ENCODE results near the gene TXNRD2.
"Not testable (repeated sequence)": the region's sequence is repeated elsewhere in the genome, so short reads cannot be mapped to it uniquely, and the experiment has no call there.

Gene TXNRD2

DNA sequence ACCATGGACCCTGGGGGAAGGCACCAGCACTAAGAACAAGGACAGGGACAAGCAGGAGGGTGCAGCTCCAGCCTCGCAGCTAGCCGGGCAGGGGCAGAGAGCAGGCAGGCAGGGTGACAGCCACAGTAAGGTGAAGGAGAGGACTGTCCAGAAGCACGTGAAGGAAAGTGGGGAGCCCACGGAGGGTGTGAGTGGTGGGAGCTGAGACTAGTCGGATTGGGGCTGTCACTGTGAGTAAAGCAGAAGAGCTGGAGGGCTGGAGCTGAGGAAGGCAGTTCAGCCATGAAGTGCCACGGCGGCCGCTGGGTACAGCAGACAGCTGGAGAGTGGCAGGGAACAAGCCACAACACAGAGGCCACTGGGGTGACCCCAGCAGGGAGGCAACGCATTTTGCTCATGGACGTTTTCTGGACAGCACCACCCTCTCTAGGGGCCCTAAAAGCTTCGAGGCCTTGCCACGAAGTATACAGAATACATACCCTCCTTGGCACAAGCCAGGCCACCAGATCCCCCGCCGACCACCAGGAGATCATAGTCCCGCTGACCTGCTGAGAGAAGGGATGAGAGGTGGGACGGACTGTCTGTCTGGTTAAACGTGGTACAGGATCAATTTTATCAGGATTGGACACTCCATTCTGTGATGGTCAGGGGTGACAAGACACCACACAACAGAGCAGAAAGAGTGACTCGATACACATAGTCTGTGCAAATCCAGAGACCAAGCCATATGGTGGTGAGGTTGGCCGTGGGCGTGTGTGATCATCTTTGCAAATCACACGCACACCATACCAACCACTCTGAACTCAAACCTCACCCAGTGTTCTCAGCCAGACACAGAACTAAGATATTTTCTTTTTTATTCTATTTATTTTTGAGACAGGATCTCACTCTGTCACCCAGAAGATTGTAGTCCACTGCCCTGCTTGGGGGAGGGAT is 10.8 kb downstream of the TXNRD2 start:
- in situ Hi-C loops (cut with HindIII; ENCODE audit: low pct_unique_long_range_greater_than_20kb, low sequenced_read_pairs), result no loop called here
- no peak for DNase-seq (ENCODE audit: low read depth in 1 of 2, low spot score in 1 of 2)
- no peak for TF ChIP-seq JUND (IDR thresholded peaks at IDR 0.05; ENCODE audit: low read depth)

DNA sequence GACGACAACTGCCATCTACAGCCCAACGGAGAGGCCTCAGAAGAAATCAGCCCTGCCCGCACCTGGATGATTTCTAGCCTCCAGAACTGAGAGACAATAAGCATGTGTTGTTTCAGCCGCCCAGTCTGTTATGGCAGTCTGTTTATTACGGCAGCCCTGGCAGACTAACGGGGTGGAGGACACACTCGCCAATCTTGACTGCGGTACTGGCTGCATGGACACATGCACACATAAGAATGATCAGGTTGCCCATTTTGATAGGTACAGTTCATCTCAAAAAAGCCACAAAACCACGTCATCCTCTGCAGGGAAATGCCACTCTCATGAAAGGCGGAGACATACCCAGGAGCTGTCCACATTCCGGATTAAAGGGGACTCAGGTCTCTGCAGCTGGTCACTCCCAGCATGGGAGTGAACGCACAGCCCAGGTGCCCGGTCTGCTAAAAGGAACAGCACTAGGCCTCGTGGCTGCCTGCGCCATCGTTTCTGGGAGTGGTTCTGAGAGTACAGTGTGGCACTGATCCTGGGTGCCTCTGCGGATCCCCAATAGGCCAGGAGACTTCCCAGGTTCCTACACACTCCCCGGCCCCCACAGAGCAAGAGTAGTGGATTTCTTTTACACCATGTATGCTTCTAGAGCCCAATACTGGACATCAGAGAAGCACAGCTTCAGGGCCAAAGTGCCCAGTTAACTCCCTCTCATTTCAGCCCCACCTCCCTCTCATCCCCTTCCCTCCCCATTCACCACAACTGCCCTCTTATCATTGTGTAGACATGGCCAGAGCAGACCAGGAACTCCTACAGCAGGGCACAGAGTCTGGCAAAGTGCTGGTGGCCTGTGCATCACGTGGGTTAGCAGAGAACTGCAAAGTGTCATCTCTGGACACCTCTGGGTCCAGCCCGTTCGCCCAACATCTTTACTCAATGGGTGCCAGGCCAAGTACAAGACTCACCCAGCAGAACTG is 11.8 kb downstream of the TXNRD2 start:
- DNase-seq (ENCODE audit: low read depth in 1 of 2, low spot score in 1 of 2), result no peak
- in situ Hi-C loops (cut with HindIII; ENCODE audit: low pct_unique_long_range_greater_than_20kb, low sequenced_read_pairs), result no loop called here
- TF ChIP-seq JUND (IDR thresholded peaks at IDR 0.05; ENCODE audit: low read depth), result no peak

DNA sequence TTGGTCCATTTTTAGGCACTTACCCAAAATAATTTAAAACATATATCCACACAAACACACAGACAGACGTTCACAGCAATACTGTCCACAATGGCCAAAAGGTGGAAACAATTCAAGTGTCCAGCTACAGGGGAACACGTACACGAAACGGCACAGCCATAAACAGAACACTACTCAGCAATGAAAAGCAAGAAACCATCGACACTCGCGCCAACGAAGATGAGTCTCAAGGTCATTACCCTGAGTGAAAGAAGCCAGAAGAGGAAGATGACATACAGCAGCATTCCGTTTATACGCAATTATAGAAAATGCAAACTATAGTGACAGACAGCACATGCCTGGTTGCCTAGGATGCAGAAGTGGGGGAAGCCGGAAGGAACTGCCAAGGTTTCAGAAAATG is 13.4 kb downstream of the TXNRD2 start:
- no peak for DNase-seq (ENCODE audit: low read depth in 1 of 2, low spot score in 1 of 2)
- no peak for TF ChIP-seq JUND (IDR thresholded peaks at IDR 0.05; ENCODE audit: low read depth)
- in situ Hi-C loops (cut with HindIII; ENCODE audit: low pct_unique_long_range_greater_than_20kb, low sequenced_read_pairs), result no loop called here

- in situ Hi-C loops (cut with HindIII; ENCODE audit: low pct_unique_long_range_greater_than_20kb, low sequenced_read_pairs), result no loop called here
- no peak for TF ChIP-seq JUND (IDR thresholded peaks at IDR 0.05; ENCODE audit: low read depth)
- no peak for DNase-seq (ENCODE audit: low read depth in 1 of 2, low spot score in 1 of 2)
Measured at GRCh38 chr22:19927696-19928095, 13.9 kb downstream of the TXNRD2 start.

DNA sequence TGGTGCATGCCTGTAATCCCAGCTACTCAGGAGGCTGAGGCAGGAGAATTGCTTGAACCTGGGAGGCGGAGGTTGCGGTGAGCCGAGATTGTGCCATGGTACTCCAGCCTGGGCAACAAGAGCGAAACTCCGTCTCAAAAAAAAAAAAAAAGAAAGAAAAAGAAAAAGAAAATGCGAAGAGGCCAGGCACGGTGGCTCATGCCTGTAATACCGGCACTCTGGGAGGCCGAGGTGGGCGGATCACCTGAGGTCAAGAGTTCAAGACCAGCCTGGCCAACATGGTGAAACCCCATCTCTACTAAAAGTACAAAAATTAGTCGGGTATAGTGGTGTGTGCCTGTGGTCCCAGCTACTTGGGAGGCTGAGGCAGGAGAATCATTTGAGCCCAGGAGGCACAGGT is 15.6 kb downstream of the TXNRD2 start:
- in situ Hi-C loops (cut with HindIII; ENCODE audit: low pct_unique_long_range_greater_than_20kb, low sequenced_read_pairs); DNase-seq (ENCODE audit: low read depth in 1 of 2, low spot score in 1 of 2): not testable (repeated sequence)

GRCh38 chr22:19923914-19924513 is 17.6 kb downstream of the TXNRD2 start:
- DNase-seq (ENCODE audit: low read depth in 1 of 2, low spot score in 1 of 2), result no peak
- no peak for TF ChIP-seq JUND (IDR thresholded peaks at IDR 0.05; ENCODE audit: low read depth)
- in situ Hi-C loops (cut with HindIII; ENCODE audit: low pct_unique_long_range_greater_than_20kb, low sequenced_read_pairs), result no loop called here

GRCh38 chr22:19921544-19922081 is 20.0 kb downstream of the TXNRD2 start:
- no peak for TF ChIP-seq JUND (IDR thresholded peaks at IDR 0.05; ENCODE audit: low read depth)
- in situ Hi-C loops (cut with HindIII; ENCODE audit: low pct_unique_long_range_greater_than_20kb, low sequenced_read_pairs), result no loop called here
- no peak for DNase-seq (ENCODE audit: low read depth in 1 of 2, low spot score in 1 of 2)

- no peak for TF ChIP-seq JUND (IDR thresholded peaks at IDR 0.05; ENCODE audit: low read depth)
Measured at GRCh38 chr22:19919701-19920363, 21.8 kb downstream of the TXNRD2 start.

DNA sequence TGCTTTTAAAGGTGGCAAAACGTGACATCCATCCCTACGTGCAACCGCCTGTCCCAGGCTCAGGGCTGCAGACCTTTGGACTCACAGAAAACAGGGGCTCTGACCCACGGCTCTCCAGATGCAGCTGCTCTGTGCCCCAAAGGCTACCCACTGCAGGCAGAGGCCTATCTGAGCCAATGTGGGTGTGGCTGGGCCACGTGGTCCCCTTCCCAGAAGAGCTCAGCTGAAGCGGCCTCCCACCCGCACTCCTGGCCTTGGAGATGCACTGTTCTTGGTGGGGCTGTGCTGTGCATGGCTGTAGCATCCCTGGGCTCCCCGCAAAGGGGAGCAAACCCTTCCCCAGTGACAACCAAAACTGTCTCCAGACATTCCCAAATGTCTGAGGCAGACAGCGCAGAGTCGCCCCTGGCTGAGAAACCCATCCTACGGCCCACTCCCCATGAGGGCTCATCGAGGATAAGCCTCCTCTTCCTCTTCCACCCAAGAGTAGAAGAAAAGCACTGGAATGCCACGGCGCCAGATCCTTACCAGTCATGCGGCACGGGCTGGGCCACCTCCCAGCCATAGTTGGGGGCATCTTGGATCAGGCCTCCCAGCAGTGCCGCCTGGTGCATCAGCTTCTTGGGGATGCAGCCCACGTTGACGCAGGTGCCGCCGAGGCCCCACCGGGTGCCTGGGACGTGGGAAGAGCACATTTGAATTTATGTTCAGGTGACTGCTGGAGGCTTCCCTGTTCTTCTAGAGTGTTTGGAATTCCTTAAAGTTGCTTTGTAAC is 23.1 kb downstream of the TXNRD2 start:
- no peak for DNase-seq (ENCODE audit: low read depth in 1 of 2, low spot score in 1 of 2)
- in situ Hi-C loops (cut with HindIII; ENCODE audit: low pct_unique_long_range_greater_than_20kb, low sequenced_read_pairs), result no loop called here
- no peak for TF ChIP-seq JUND (IDR thresholded peaks at IDR 0.05; ENCODE audit: low read depth)

More at GRCh38 chr22:19919701-19920363, 21.8 kb downstream of the TXNRD2 start:
- no peak for DNase-seq (ENCODE audit: low read depth in 1 of 2, low spot score in 1 of 2)
- in situ Hi-C loops (cut with HindIII; ENCODE audit: low pct_unique_long_range_greater_than_20kb, low sequenced_read_pairs), result no loop called here

DNA sequence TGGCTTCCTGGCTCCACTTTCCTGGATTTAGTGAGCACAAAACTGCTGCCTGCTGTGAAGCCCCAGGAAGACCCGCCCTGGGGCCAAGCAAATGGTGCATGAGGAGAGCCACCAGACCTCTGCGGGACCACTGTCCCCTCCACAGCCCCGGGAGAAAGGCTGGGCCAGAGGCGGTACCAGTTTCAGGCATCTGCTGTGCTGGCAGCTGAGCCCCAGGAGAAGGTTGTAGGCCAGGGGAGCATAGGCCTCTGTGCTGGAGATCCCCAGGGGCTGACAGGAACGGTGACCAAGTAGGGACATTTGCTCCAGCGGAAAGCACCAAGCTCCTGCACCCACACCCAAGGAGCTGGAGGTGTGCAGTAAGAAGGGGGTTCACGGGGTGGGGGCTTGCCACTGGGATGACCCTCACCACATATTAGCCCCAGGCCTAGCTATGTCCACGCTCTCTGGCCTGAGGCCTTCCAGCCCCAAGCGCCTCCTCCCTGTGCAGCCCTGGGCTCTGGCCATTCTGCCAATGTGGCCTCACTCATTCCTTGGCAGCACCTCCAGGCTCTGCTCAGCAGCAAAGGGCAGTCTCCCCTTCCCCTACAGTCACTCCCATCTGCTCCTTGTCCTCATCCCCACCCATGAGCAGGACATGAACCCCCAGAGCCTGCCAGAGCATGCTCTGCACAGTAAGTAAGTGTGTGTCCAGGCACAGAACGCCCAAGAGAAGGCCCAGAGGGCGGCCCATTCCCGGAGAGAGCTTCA is 24.1 kb downstream of the TXNRD2 start:
- in situ Hi-C loops (cut with HindIII; ENCODE audit: low pct_unique_long_range_greater_than_20kb, low sequenced_read_pairs), result no loop called here
- no peak for TF ChIP-seq JUND (IDR thresholded peaks at IDR 0.05; ENCODE audit: low read depth)
- DNase-seq (ENCODE audit: low read depth in 1 of 2, low spot score in 1 of 2), result no peak

DNA sequence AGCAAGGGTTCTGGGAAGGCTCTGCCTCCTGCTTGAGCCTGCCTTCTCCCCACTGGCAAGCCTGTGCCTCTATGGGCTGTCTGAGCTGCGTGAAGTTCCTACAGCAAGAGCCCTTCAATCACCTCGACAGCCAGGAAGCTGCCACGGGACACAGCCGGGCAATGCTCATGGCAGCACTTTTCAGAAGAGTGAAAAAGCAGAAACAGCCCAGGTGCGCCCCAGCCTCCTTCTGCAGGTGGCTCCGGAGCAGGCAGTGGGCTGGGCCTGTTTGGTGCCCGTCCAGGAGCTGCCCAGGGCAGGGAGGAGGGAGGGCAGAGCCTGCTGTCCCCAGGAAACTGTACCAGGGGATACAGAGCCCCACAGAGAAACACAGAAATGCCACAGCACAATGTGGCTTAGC is 24.7 kb downstream of the TXNRD2 start:
- DNase-seq (ENCODE audit: low read depth in 1 of 2, low spot score in 1 of 2), result no peak
- in situ Hi-C loops (cut with HindIII; ENCODE audit: low pct_unique_long_range_greater_than_20kb, low sequenced_read_pairs), result no loop called here
- TF ChIP-seq JUND (IDR thresholded peaks at IDR 0.05; ENCODE audit: low read depth), result no peak
